CD14-positive monocyte (primary cell): ENCODE data around the gene SEMA7A. TPM values are rescaled to one million over a fixed set of nuclear protein-coding genes. Genes with fewer than 3 reads are reported as not detected.

Experiments used
- DNase-seq, 3 donors: peaks; one replicate each; pipeline ENCODE4 v3.0.0-alpha.2; 2011 to 2022
- H2AFZ ChIP-seq: 2 replicates; pipeline ENCODE4 v1.6.0; 2012; ENCODE audit warnings: mild to moderate bottlenecking, low read depth, low read length, inconsistent platforms; ENCODE audit not compliant: insufficient read depth, poor library complexity, severe bottlenecking
- H3K27ac ChIP-seq, 2 donors: 1 replicate in 1 of 2; 2 replicates in 1 of 2; pipeline ENCODE4 v1.5.1; 2012 to 2013; ENCODE audit warnings: low read length in 2 of 2, control low read depth in 1 of 2, inconsistent platforms in 1 of 2, low read depth in 1 of 2, mild to moderate bottlenecking in 1 of 2
- H3K27me3 ChIP-seq, 2 donors: one replicate each; pipeline versions ENCODE4 v1.6.0 to v1.6.1; 2011 to 2013; ENCODE audit warnings: low read length in 2 of 2; ENCODE audit not compliant: control insufficient read depth in 2 of 2, insufficient read depth in 2 of 2
- H3K36me3 ChIP-seq, 2 donors: replicated peaks in 1 of 2; 1 replicate in 1 of 2; 2 replicates in 1 of 2; pipeline versions ENCODE4 v1.5.1 to v1.6.1; 2012 to 2013; ENCODE audit warnings: low read length in 2 of 2, control low read depth in 1 of 2, inconsistent platforms in 1 of 2, mild to moderate bottlenecking in 1 of 2; ENCODE audit not compliant: insufficient read depth in 2 of 2, control insufficient read depth in 1 of 2
- H3K4me1 ChIP-seq, 2 donors: 1 replicate in 1 of 2; 2 replicates in 1 of 2; pipeline versions ENCODE4 v1.5.1 to v1.6.1; 2012 to 2013; ENCODE audit warnings: low read length in 2 of 2, control low read depth in 1 of 2, inconsistent platforms in 1 of 2, mild to moderate bottlenecking in 1 of 2, moderate library complexity in 1 of 2; ENCODE audit not compliant: insufficient read depth in 2 of 2, control insufficient read depth in 1 of 2
- H3K4me2 ChIP-seq: replicated peaks from 2 replicates; pipeline ENCODE3; 2012; ENCODE audit warnings: low read length, moderate library complexity, mild to moderate bottlenecking; ENCODE audit not compliant: poor library complexity, severe bottlenecking; ENCODE audit errors: extremely low read depth
- H3K4me3 ChIP-seq, 3 experiments: fragments of 200-600 bp in 1 of 3; sonication (generic) in 1 of 3; replicated peaks in 1 of 3; 1 replicate in 2 of 3; 2 replicates in 1 of 3; pipeline ENCODE4 v1.5.1; 2011 to 2013; ENCODE audit warnings: low read length in 3 of 3, mild to moderate bottlenecking in 3 of 3, control low read depth in 2 of 3, low read depth in 2 of 3, inconsistent platforms in 1 of 3, moderate library complexity in 1 of 3
- H3K79me2 ChIP-seq: 2 replicates; pipeline ENCODE4 v1.6.0; 2012; ENCODE audit warnings: mild to moderate bottlenecking, control low read depth, inconsistent platforms, low read length, moderate library complexity; ENCODE audit not compliant: insufficient read depth
- H3K9ac ChIP-seq: 2 replicates; pipeline ENCODE4 v1.6.0; 2017; ENCODE audit warnings: low read length, mild to moderate bottlenecking; ENCODE audit not compliant: insufficient read depth, poor library complexity, severe bottlenecking
- H3K9me3 ChIP-seq, 2 donors: replicated peaks in 1 of 2; 1 replicate in 1 of 2; 2 replicates in 1 of 2; pipeline versions ENCODE4 v1.5.1 to v1.6.1; 2012 to 2013; ENCODE audit warnings: low read length in 2 of 2, control low read depth in 1 of 2; ENCODE audit not compliant: control insufficient read depth in 1 of 2, insufficient read depth in 1 of 2
- H4K20me1 ChIP-seq: 2 replicates; pipeline ENCODE4 v1.6.0; 2012; ENCODE audit warnings: mild to moderate bottlenecking, low read length, control low read depth, moderate library complexity; ENCODE audit not compliant: insufficient read depth
- H3K27ac Mint-ChIP-seq, 7 donors: one replicate each; pipeline ENCODE4 v1.8.0; 2020; ENCODE audit warnings: mild to moderate bottlenecking in 7 of 7, mixed read lengths in 7 of 7, moderate library complexity in 6 of 7, inconsistent platforms in 2 of 7
- H3K27me3 Mint-ChIP-seq, 3 donors: one replicate each; pipeline ENCODE4 v1.8.0; 2021 to 2022; ENCODE audit warnings: low read depth in 3 of 3, mild to moderate bottlenecking in 3 of 3, mixed read lengths in 3 of 3, moderate library complexity in 3 of 3, inconsistent platforms in 1 of 3
- H3K36me3 Mint-ChIP-seq, 2 donors: one replicate each; pipeline ENCODE4 v1.8.0; 2020; ENCODE audit warnings: mixed read lengths in 2 of 2, inconsistent platforms in 1 of 2, mild to moderate bottlenecking in 1 of 2
- H3K4me1 Mint-ChIP-seq: one replicate; pipeline ENCODE4 v1.8.0; 2020; ENCODE audit warnings: mild to moderate bottlenecking, mixed read lengths
- H3K4me3 Mint-ChIP-seq, 2 donors: one replicate each; pipeline ENCODE4 v1.8.0; 2020; ENCODE audit warnings: mild to moderate bottlenecking in 2 of 2, mixed read lengths in 2 of 2, moderate library complexity in 1 of 2
- H3K9me3 Mint-ChIP-seq, 7 donors: one replicate each; pipeline ENCODE4 v1.8.0; 2020 to 2022; ENCODE audit warnings: mixed read lengths in 7 of 7, mild to moderate bottlenecking in 6 of 7, moderate library complexity in 6 of 7, inconsistent platforms in 2 of 7
- CTCF ChIP-seq: fragments of 200-600 bp; IDR thresholded peaks from one replicate; pipeline ENCODE4 v1.8.0; 2022; ENCODE audit warnings: antibody characterized with exemption, mild to moderate bottlenecking
- WGBS: methylation state at CpG from one replicate; pipeline ENCODE4 v1.1.5; 2013; ENCODE audit warnings: missing lambda C conversion rate; ENCODE audit not compliant: insufficient coverage; 5-methylcytosine and 5-hydroxymethylcytosine counted together
- intact Hi-C, 2 donors: fragments of 100-400 bp; cut with micrococcal nuclease; formaldehyde crosslinking; loops; one replicate each; pipeline versions ENCODE4 v1.15.0 to v1.15.1; 2023
- polyA plus RNA-seq, 3 donors: library from polyadenylated mRNA; depleted of rRNA in 1 of 3; unstranded in 2 of 3; stranded (reverse) in 1 of 3; fragments of 300-500 nt in 2 of 3; fragments of >200 nt in 1 of 3; fragmentation: Illumina TruSeq in 2 of 3; gene quantifications; 1 replicate in 2 of 3; 2 replicates in 1 of 3; pipeline ENCODE4 v1.2.3, GENCODE V29; 2012 to 2021

SEMA7A gene
- polyA plus RNA-seq, 3 donors = 0.04 to 4.8 (median 0.15) TPM

DNA sequence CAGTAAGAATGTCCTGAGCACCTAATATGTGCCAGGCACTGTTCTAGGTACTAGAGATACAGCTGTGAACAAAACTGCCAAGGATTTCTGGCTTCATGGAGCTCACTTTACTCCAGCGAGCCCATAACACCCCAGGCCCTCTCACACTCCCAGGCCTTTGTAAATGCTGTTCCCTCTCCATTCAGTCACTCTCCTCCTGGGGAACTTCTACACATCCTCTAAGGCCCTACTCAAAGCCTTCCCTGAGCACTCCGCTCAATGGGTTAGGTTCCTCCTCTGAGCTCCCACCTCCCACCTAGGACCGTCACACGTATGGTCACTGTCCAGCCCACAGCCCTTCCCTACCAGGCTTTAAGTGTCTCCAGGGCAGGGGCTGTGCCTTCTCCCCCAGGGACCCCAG, 27.2 kb downstream of the SEMA7A start:
- WGBS = 90% methylated on average over 4 of the region's 4 CpGs
- peaks cover 21 to 26% of the 10 kb centered on the region in 2 donors for H3K4me1 ChIP-seq

GRCh38 chr15:74405823-74406222, 27.9 kb downstream of the SEMA7A start:
- H3K27me3 Mint-ChIP-seq = peaks cover 10 to 16% (median 10%) of the 10 kb centered on the region in 3 donors
- no peaks in the 10 kb centered on the region for H3K79me2 ChIP-seq
- WGBS = 100% methylated on average over 1 of the region's 7 CpGs
- no peak overlapping the region for H3K4me3 ChIP-seq
- TF ChIP-seq CTCF = no peak
- no peaks in the 10 kb centered on the region for H4K20me1 ChIP-seq
- H3K9me3 Mint-ChIP-seq = peaks cover 0 to 2% (median 0%) of the 10 kb centered on the region in 7 donors
- H3K4me1 Mint-ChIP-seq = peaks cover 27% of the 10 kb centered on the region
- H3K4me3 Mint-ChIP-seq = no peak overlapping the region
- no peak overlapping the region for H3K9ac ChIP-seq
- H3K27ac Mint-ChIP-seq = no peak overlapping the region
- H3K36me3 ChIP-seq = no peaks in the 10 kb centered on the region
- no peaks in the 10 kb centered on the region for H3K27me3 ChIP-seq
- H3K27ac ChIP-seq = no peak overlapping the region
- no peak overlapping the region for H2AFZ ChIP-seq
- H3K4me1 ChIP-seq = peaks cover 21 to 26% of the 10 kb centered on the region in 2 donors
- H3K9me3 ChIP-seq = no peaks in the 10 kb centered on the region
- no peak overlapping the region for H3K4me2 ChIP-seq
- intact Hi-C loops = no loop called here
- H3K36me3 Mint-ChIP-seq = no peaks in the 10 kb centered on the region
- no peak for DNase-seq

More for the DNA sequence above, 27.2 kb downstream of the SEMA7A start:
- Mint-ChIP-seq H3K27ac (no peak overlapping the region), H3K36me3 (no peaks in the 10 kb centered on the region), H3K4me3 (no peak overlapping the region), H3K27me3 (peaks cover 8 to 13% (median 8%) of the 10 kb centered on the region in 3 donors), H3K9me3 (peaks cover 0 to 2% (median 0%) of the 10 kb centered on the region in 7 donors), H3K4me1 (peaks cover 27% of the 10 kb centered on the region)
- intact Hi-C loops = no loop called here
- no peak overlapping the region for H3K4me2 ChIP-seq
- no peaks in the 10 kb centered on the region for H4K20me1 ChIP-seq
- no peaks in the 10 kb centered on the region for H3K27me3 ChIP-seq
- H3K27ac ChIP-seq = no peak overlapping the region
- H3K9me3 ChIP-seq = no peaks in the 10 kb centered on the region
- no peaks in the 10 kb centered on the region for H3K36me3 ChIP-seq
- no peak overlapping the region for H2AFZ ChIP-seq
- no peaks in the 10 kb centered on the region for H3K79me2 ChIP-seq
- H3K9ac ChIP-seq = no peak overlapping the region
- no peak for TF ChIP-seq CTCF
- H3K4me3 ChIP-seq = no peak overlapping the region
- no peak for DNase-seq
